ENCODE data around the gene PCCA.

- peak in 1 of 2 donors; percentile 0 for TF ChIP-seq RAD21 (IDR thresholded peaks at IDR 0.05)
- TF ChIP-seq FOXA1 (IDR thresholded peaks at IDR 0.05), result no peak
- TF ChIP-seq MAX (IDR thresholded peaks at IDR 0.05), result no peak
Measured at GRCh38 chr13:100039740-100040139, 49.2 kb upstream of the PCCA start.

All from liver (tissue), 2 donors.